Measurements from ENCODE around the gene TSEN2. TPM values are rescaled to one million over a fixed set of nuclear protein-coding genes. Genes with fewer than 3 reads are reported as not detected.
"Not testable (repeated sequence)": the region's sequence is repeated elsewhere in the genome, so short reads cannot be mapped to it uniquely, and the experiment has no call there.

Gene TSEN2
- total RNA-seq, 1 experiment from 2014 or later: 22.0 TPM

DNA sequence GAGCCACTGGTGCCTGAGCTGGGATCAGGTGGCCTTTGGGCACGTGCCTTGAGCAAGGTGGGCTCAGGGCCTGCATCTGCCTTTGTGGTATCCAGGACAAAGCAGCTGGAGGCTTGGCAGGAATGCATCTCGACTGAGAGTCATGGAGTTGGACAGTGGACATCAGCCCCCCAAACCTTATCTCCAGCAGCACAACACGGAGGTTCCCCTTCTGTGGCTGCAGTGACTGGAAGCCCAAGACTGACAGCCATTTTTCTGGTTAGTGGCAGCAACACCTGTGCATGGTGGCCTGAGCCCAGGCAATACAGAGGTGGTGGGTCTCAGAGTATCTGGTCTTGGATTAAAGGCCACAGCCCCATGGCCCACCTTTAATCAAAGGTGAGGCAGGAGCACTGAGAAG is 27.8 kb upstream of the TSEN2 start:
- DNase-seq: no peak
- Histone ChIP-seq H4K91ac (ENCODE audit: insufficient read length, low read depth, low read length) (no peak overlapping the region), H2AFZ (ENCODE audit: low read length) (no peak overlapping the region), H2BK20ac (ENCODE audit: low read depth, low read length, poor library complexity, severe bottlenecking) (no peak overlapping the region), H3K27ac (ENCODE audit: insufficient read length, low read depth, low read length) (no peak overlapping the region), H3K4me2 (ENCODE audit: insufficient read depth, insufficient read length, low read length) (no peak overlapping the region), H3K4me1 (ENCODE audit: insufficient read depth, low read length) (no peaks in the 10 kb centered on the region), H3K23ac (ENCODE audit: insufficient read length, low read depth, low read length) (no peak overlapping the region), H3K79me2 (ENCODE audit: insufficient read depth, low read length) (no peaks in the 10 kb centered on the region), H3K4ac (ENCODE audit: low read depth, low read length) (no peak overlapping the region), H2BK5ac (ENCODE audit: insufficient read length, low read length) (no peak overlapping the region), H3K9ac (ENCODE audit: extremely low read depth, insufficient read length, low read length) (no peak overlapping the region), H3K79me1 (ENCODE audit: insufficient read depth, low read depth, low read length, poor library complexity, severe bottlenecking) (no peaks in the 10 kb centered on the region), H3K14ac (ENCODE audit: insufficient read depth, low read length) (no peak overlapping the region), H3K23me2 (ENCODE audit: insufficient read length, low read depth, low read length, poor library complexity, severe bottlenecking) (no peaks in the 10 kb centered on the region), H3K56ac (ENCODE audit: insufficient read length, low read depth, low read length) (no peak overlapping the region), H2AK5ac (ENCODE audit: insufficient read length, low read length) (no peak overlapping the region), H4K20me1 (ENCODE audit: control insufficient read depth, insufficient read depth, insufficient read length) (no peaks in the 10 kb centered on the region), H2BK12ac (ENCODE audit: insufficient read length, low read depth, low read length) (no peak overlapping the region), H4K5ac (ENCODE audit: insufficient read length, low read depth, low read length) (no peak overlapping the region), H2BK15ac (ENCODE audit: low read depth, low read length) (no peak overlapping the region), H4K8ac (replicated peaks; ENCODE audit: insufficient read length, low read depth, low read length) (no peak overlapping the region), H3K18ac (ENCODE audit: insufficient read length, low read depth, low read length) (no peak overlapping the region), H2BK120ac (ENCODE audit: low read depth, low read length, poor library complexity, severe bottlenecking) (no peak overlapping the region), H3T11ph (ENCODE audit: low read length) (no peak overlapping the region), H3K27me3 (ENCODE audit: insufficient read depth, low read length) (no peaks in the 10 kb centered on the region), H3K9me3 (ENCODE audit: control insufficient read depth, low read depth, low read length) (no peaks in the 10 kb centered on the region)
- Mint-ChIP-seq H3K27ac (no peak overlapping the region; a peak in 1 of 7 replicates), H3K9me3 (no peaks in the 10 kb centered on the region; a peak in 1 of 5 replicates), H3K36me3 (ENCODE audit: insufficient read depth in 1 of 3, low read depth in 3 of 3) (no peaks in the 10 kb centered on the region), H3K4me3 (no peak overlapping the region), H3K4me1 (peaks cover 5 to 9% of the 10 kb centered on the region in 2 experiments), H3K27me3 (ENCODE audit: low read depth) (no peaks in the 10 kb centered on the region)
- TF ChIP-seq, protein P1, sequence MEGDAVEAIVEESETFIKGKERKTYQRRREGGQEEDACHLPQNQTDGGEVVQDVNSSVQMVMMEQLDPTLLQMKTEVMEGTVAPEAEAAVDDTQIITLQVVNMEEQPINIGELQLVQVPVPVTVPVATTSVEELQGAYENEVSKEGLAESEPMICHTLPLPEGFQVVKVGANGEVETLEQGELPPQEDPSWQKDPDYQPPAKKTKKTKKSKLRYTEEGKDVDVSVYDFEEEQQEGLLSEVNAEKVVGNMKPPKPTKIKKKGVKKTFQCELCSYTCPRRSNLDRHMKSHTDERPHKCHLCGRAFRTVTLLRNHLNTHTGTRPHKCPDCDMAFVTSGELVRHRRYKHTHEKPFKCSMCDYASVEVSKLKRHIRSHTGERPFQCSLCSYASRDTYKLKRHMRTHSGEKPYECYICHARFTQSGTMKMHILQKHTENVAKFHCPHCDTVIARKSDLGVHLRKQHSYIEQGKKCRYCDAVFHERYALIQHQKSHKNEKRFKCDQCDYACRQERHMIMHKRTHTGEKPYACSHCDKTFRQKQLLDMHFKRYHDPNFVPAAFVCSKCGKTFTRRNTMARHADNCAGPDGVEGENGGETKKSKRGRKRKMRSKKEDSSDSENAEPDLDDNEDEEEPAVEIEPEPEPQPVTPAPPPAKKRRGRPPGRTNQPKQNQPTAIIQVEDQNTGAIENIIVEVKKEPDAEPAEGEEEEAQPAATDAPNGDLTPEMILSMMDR (conservative IDR thresholded peaks at IDR 0.05): no peak
- no CpG with 5 or more reads among the region's 3 CpGs for WGBS (ENCODE audit: extremely low coverage, insufficient read length, low lambda C conversion rate)

DNA sequence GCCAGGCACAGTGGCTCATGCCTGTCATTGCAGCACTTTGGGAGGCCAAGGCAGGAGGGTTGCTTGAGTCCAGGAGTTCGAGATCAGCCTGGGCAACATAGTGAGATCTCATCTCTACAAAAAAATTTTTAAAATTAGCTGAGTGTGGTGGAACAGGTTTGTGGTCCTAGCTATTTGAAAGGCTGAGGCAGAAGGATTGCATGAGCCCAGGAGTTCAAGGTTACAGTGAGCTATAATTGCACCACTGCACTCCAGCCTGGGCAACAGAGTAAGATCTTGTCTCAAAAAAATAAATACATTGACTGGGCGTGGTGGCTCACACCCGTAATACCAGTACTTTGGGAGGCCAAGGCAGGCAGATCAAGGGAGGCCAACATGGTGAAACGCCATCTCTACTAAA is 26.9 kb upstream of the TSEN2 start:
- H3K36me3 Mint-ChIP-seq (ENCODE audit: insufficient read depth in 1 of 3, low read depth in 3 of 3); H3K4me1 Mint-ChIP-seq; H3K18ac ChIP-seq (ENCODE audit: insufficient read length, low read depth, low read length); H2AFZ ChIP-seq (ENCODE audit: low read length); H3K14ac ChIP-seq (ENCODE audit: insufficient read depth, low read length); H2BK120ac ChIP-seq (ENCODE audit: low read depth, low read length, poor library complexity, severe bottlenecking); H4K20me1 ChIP-seq (ENCODE audit: control insufficient read depth, insufficient read depth, insufficient read length); H3K56ac ChIP-seq (ENCODE audit: insufficient read length, low read depth, low read length); H3K9me3 Mint-ChIP-seq; H4K91ac ChIP-seq (ENCODE audit: insufficient read length, low read depth, low read length); H3K27ac ChIP-seq (ENCODE audit: insufficient read length, low read depth, low read length); H3K4me2 ChIP-seq (ENCODE audit: insufficient read depth, insufficient read length, low read length); H3K4me3 Mint-ChIP-seq; H3K79me1 ChIP-seq (ENCODE audit: insufficient read depth, low read depth, low read length, poor library complexity, severe bottlenecking); H3K23ac ChIP-seq (ENCODE audit: insufficient read length, low read depth, low read length); H2BK20ac ChIP-seq (ENCODE audit: low read depth, low read length, poor library complexity, severe bottlenecking); H3K4ac ChIP-seq (ENCODE audit: low read depth, low read length); H3K27ac Mint-ChIP-seq; DNase-seq; H4K5ac ChIP-seq (ENCODE audit: insufficient read length, low read depth, low read length); H3K23me2 ChIP-seq (ENCODE audit: insufficient read length, low read depth, low read length, poor library complexity, severe bottlenecking); H2AK5ac ChIP-seq (ENCODE audit: insufficient read length, low read length); H2BK15ac ChIP-seq (ENCODE audit: low read depth, low read length); H3K9me3 ChIP-seq (ENCODE audit: control insufficient read depth, low read depth, low read length); H4K8ac ChIP-seq (replicated peaks; ENCODE audit: insufficient read length, low read depth, low read length); H3T11ph ChIP-seq (ENCODE audit: low read length); H3K27me3 ChIP-seq (ENCODE audit: insufficient read depth, low read length); H3K4me1 ChIP-seq (ENCODE audit: insufficient read depth, low read length); H2BK5ac ChIP-seq (ENCODE audit: insufficient read length, low read length); H3K27me3 Mint-ChIP-seq (ENCODE audit: low read depth); H3K9ac ChIP-seq (ENCODE audit: extremely low read depth, insufficient read length, low read length); H2BK12ac ChIP-seq (ENCODE audit: insufficient read length, low read depth, low read length); H3K79me2 ChIP-seq (ENCODE audit: insufficient read depth, low read length): not testable (repeated sequence)
- no CpG with 5 or more reads among the region's 4 CpGs for WGBS (ENCODE audit: extremely low coverage, insufficient read length, low lambda C conversion rate)

Measured in H9 (cell line).